WTC11 (cell line): ENCODE results near the gene DNAJC6. TPM values are rescaled to one million over a fixed set of nuclear protein-coding genes. Genes with fewer than 3 reads are reported as not detected.

Experiments used
- ATAC-seq: fragments of 200-7000 bp; cut with Tn5 transposase; 2 replicates; pipeline ENCODE4 v1.10.0; 2021; ENCODE audit warnings: mild to moderate bottlenecking, moderate library complexity
- CTCF ChIA-PET: fragments of 300-600 bp; sonication (Branson Sonifier 250); formaldehyde crosslinking; loops from one replicate; lab custom pipeline; 2021; ENCODE audit warnings: antibody characterized with exemption; lab: Charles Lee
- POLR2A ChIA-PET: fragments of 350-600 bp; sonication (Branson Sonifier 250); formaldehyde crosslinking; loops from one replicate; lab custom pipeline; 2021; ENCODE audit warnings: antibody characterized with exemption; lab: Charles Lee
- DNase-seq: peaks from one replicate; pipeline ENCODE4 v3.0.0; 2021; ENCODE audit warnings: low spot score
- H3K27ac Mint-ChIP-seq: 2 replicates; pipeline ENCODE4 v1.8.0; 2021; ENCODE audit warnings: mixed read lengths
- H3K27me3 Mint-ChIP-seq: 2 replicates; pipeline ENCODE4 v1.8.0; 2021; ENCODE audit warnings: low read depth, mild to moderate bottlenecking, moderate library complexity, mixed read lengths
- H3K36me3 Mint-ChIP-seq: 2 replicates; pipeline ENCODE4 v1.8.0; 2021; ENCODE audit warnings: mixed read lengths
- H3K4me1 Mint-ChIP-seq: 2 replicates; pipeline ENCODE4 v1.8.0; 2022; ENCODE audit warnings: mixed read lengths
- H3K4me3 Mint-ChIP-seq: 2 replicates; pipeline ENCODE4 v1.8.0; 2021; ENCODE audit warnings: mild to moderate bottlenecking, moderate library complexity, mixed read lengths
- H3K9me3 Mint-ChIP-seq: 2 replicates; pipeline ENCODE4 v1.8.0; 2021; ENCODE audit warnings: mixed read lengths
- AFF4 ChIP-seq: sonication (generic); formaldehyde crosslinking; IDR thresholded peaks from 2 replicates; pipeline ENCODE4 v1.8.1; 2023; ENCODE audit warnings: mild to moderate bottlenecking, missing genetic modification reagents, borderline replicate concordance
- E2F4 ChIP-seq: sonication (generic); formaldehyde crosslinking; IDR thresholded peaks from 2 replicates; pipeline ENCODE4 v1.8.1; 2022; ENCODE audit warnings: low read depth, mild to moderate bottlenecking, moderate library complexity, missing genetic modification reagents, borderline replicate concordance
- ELF4 ChIP-seq: sonication (generic); formaldehyde crosslinking; IDR thresholded peaks from 2 replicates; pipeline ENCODE4 v1.8.1; 2022; ENCODE audit warnings: low read depth, mild to moderate bottlenecking, moderate library complexity, missing genetic modification reagents
- FOXJ3 ChIP-seq: sonication (generic); formaldehyde crosslinking; IDR thresholded peaks from 2 replicates; pipeline ENCODE4 v1.9.0; 2021; ENCODE audit warnings: missing genetic modification reagents, mild to moderate bottlenecking, borderline replicate concordance
- GTF2I ChIP-seq: fragments of 250-450 bp; sonication (Bioruptor Pico); conservative IDR thresholded peaks from 2 replicates; pipeline ENCODE4 v1.4.0; 2021; ENCODE audit warnings: mild to moderate bottlenecking
- JUN ChIP-seq: sonication (generic); formaldehyde crosslinking; IDR thresholded peaks from 2 replicates; pipeline ENCODE4 v1.8.0; 2023; ENCODE audit warnings: mild to moderate bottlenecking, missing genetic modification reagents
- KAT7 ChIP-seq: sonication (generic); formaldehyde crosslinking; IDR thresholded peaks from 2 replicates; pipeline ENCODE4 v1.8.1; 2023; ENCODE audit warnings: missing genetic modification reagents, mild to moderate bottlenecking, borderline replicate concordance
- MAX ChIP-seq: sonication (generic); formaldehyde crosslinking; IDR thresholded peaks from 2 replicates; pipeline ENCODE4 v1.8.0; 2022; ENCODE audit warnings: mild to moderate bottlenecking, missing genetic modification reagents
- MLX ChIP-seq: sonication (generic); formaldehyde crosslinking; IDR thresholded peaks from 2 replicates; pipeline ENCODE4 v1.8.1; 2023; ENCODE audit warnings: mild to moderate bottlenecking, missing genetic modification reagents, moderate library complexity
- MXD4 ChIP-seq: fragments of 250-450 bp; sonication (Bioruptor Pico); IDR thresholded peaks from 2 replicates; pipeline ENCODE4 v1.8.0; 2021; ENCODE audit warnings: mild to moderate bottlenecking, moderate library complexity, borderline replicate concordance
- NR1H2 ChIP-seq: sonication (generic); formaldehyde crosslinking; IDR thresholded peaks from 2 replicates; pipeline ENCODE4 v1.9.0; 2021; ENCODE audit warnings: mild to moderate bottlenecking, moderate library complexity, missing genetic modification reagents
- NR2C2 ChIP-seq: sonication (generic); formaldehyde crosslinking; IDR thresholded peaks from 2 replicates; pipeline ENCODE4 v1.8.0; 2022; ENCODE audit warnings: mild to moderate bottlenecking, missing genetic modification reagents
- RELA ChIP-seq: sonication (generic); formaldehyde crosslinking; IDR thresholded peaks from 2 replicates; pipeline ENCODE4 v1.8.1; 2022; ENCODE audit warnings: missing genetic modification reagents, mild to moderate bottlenecking, borderline replicate concordance
- SMAD3 ChIP-seq: sonication (generic); formaldehyde crosslinking; IDR thresholded peaks from 2 replicates; pipeline ENCODE4 v1.8.0; 2022; ENCODE audit warnings: missing genetic modification reagents, mild to moderate bottlenecking, borderline replicate concordance
- SMAD4 ChIP-seq: sonication (generic); formaldehyde crosslinking; IDR thresholded peaks from 2 replicates; pipeline ENCODE4 v1.8.0; 2022; ENCODE audit warnings: mild to moderate bottlenecking, missing genetic modification reagents
- SOX15 ChIP-seq: fragments of 250-450 bp; sonication (Bioruptor Pico); IDR thresholded peaks from 2 replicates; pipeline ENCODE4 v1.9.0; 2021; ENCODE audit warnings: mild to moderate bottlenecking
- SP1 ChIP-seq: sonication (generic); formaldehyde crosslinking; conservative IDR thresholded peaks from 2 replicates; pipeline ENCODE4 v1.8.1; 2022; ENCODE audit warnings: missing genetic modification reagents
- TEAD4 ChIP-seq: sonication (generic); formaldehyde crosslinking; IDR thresholded peaks from 2 replicates; pipeline ENCODE4 v1.8.0; 2022; ENCODE audit warnings: mild to moderate bottlenecking, missing genetic modification reagents
- TP53 ChIP-seq: sonication (generic); formaldehyde crosslinking; IDR thresholded peaks from 2 replicates; pipeline ENCODE4 v1.8.1; 2023; ENCODE audit warnings: mild to moderate bottlenecking, missing genetic modification reagents
- USF1 ChIP-seq: sonication (generic); formaldehyde crosslinking; IDR thresholded peaks from 2 replicates; pipeline ENCODE4 v1.8.0; 2022; ENCODE audit warnings: mild to moderate bottlenecking, missing genetic modification reagents
- USF2 ChIP-seq: sonication (generic); formaldehyde crosslinking; IDR thresholded peaks from 2 replicates; pipeline ENCODE4 v1.8.1; 2023; ENCODE audit warnings: mild to moderate bottlenecking, missing genetic modification reagents, moderate library complexity
- ZNF138 ChIP-seq: sonication (generic); formaldehyde crosslinking; conservative IDR thresholded peaks from 2 replicates; pipeline ENCODE4 v1.8.1; 2022; ENCODE audit warnings: mild to moderate bottlenecking, moderate library complexity, missing genetic modification reagents
- ZNF317 ChIP-seq: sonication (generic); formaldehyde crosslinking; IDR thresholded peaks from 2 replicates; pipeline ENCODE4 v1.8.1; 2023; ENCODE audit warnings: low read depth, mild to moderate bottlenecking, moderate library complexity, missing genetic modification reagents, borderline replicate concordance
- ZNF425 ChIP-seq: fragments of 250-450 bp; sonication (Bioruptor Pico); conservative IDR thresholded peaks from 2 replicates; pipeline ENCODE4 v1.9.0; 2021; ENCODE audit warnings: mild to moderate bottlenecking
- total RNA-seq: library from RNA; stranded (reverse); gene quantifications from 3 replicates; pipeline ENCODE4 v1.2.3, GENCODE V29; 2021

DNAJC6 gene
- total RNA-seq, 1 experiment from 2014 or later = 9.1 TPM

GRCh38 chr1:65344171-65344814, 35.0 kb downstream of the DNAJC6 start:
- H3K9me3 Mint-ChIP-seq = no peaks in the 10 kb centered on the region
- H3K36me3 Mint-ChIP-seq = no peaks in the 10 kb centered on the region
- TF ChIP-seq AFF4 (no peak), MLX (CRISPR knock-in tag) (no peak), SMAD3 (no peak), JUN (no peak), ZNF138 (CRISPR knock-in tag) (no peak), NR1H2 (CRISPR knock-in tag) (no peak), TEAD4 (no peak), TP53 (no peak), NR2C2 (CRISPR knock-in tag) (no peak), ZNF317 (CRISPR knock-in tag) (no peak), USF2 (CRISPR knock-in tag) (no peak), KAT7 (CRISPR knock-in tag) (no peak), SOX15 (no peak), MAX (CRISPR knock-in tag) (no peak), MXD4 (CRISPR knock-in tag) (no peak), ZNF425 (CRISPR knock-in tag) (no peak), ELF4 (CRISPR knock-in tag) (no peak), USF1 (CRISPR knock-in tag) (no peak)
- H3K27me3 Mint-ChIP-seq = no peaks in the 10 kb centered on the region
- H3K4me3 Mint-ChIP-seq = no peak overlapping the region
- POLR2A ChIA-PET = no interaction called here
- DNase-seq = no peak
- CTCF ChIA-PET = no interaction called here
- no peak for ATAC-seq
- H3K27ac Mint-ChIP-seq = no peak overlapping the region
- H3K4me1 Mint-ChIP-seq = no peaks in the 10 kb centered on the region

- H3K27ac Mint-ChIP-seq = no peak overlapping the region
- ChIA-PET CTCF (no interaction called here), POLR2A (no interaction called here)
- no peak overlapping the region for H3K4me3 Mint-ChIP-seq
- no peaks in the 10 kb centered on the region for H3K27me3 Mint-ChIP-seq
- no peaks in the 10 kb centered on the region for H3K36me3 Mint-ChIP-seq
- no peaks in the 10 kb centered on the region for H3K9me3 Mint-ChIP-seq
- no peak for ATAC-seq
- no peak for DNase-seq
- peaks cover 10% of the 10 kb centered on the region for H3K4me1 Mint-ChIP-seq
- no peak for TF ChIP-seq RELA (CRISPR knock-in tag)
- no peak for TF ChIP-seq MAX (CRISPR knock-in tag)
- no peak for TF ChIP-seq USF2 (CRISPR knock-in tag)
- no peak for TF ChIP-seq SP1 (CRISPR knock-in tag)
- TF ChIP-seq E2F4 (CRISPR knock-in tag) = no peak
- no peak for TF ChIP-seq GTF2I (CRISPR knock-in tag)
- TF ChIP-seq FOXJ3 (CRISPR knock-in tag) = no peak
- TF ChIP-seq SMAD4 = no peak
Measured at GRCh38 chr1:65346190-65346589, 36.8 kb downstream of the DNAJC6 start.
